Measurements from ENCODE around the gene ADD1. TPM values are rescaled to one million over a fixed set of nuclear protein-coding genes. Genes with fewer than 3 reads are reported as not detected.

Gene ADD1
- total and polyA plus RNA-seq, 12 donors: 163 to 448 (median 214) TPM

DNA sequence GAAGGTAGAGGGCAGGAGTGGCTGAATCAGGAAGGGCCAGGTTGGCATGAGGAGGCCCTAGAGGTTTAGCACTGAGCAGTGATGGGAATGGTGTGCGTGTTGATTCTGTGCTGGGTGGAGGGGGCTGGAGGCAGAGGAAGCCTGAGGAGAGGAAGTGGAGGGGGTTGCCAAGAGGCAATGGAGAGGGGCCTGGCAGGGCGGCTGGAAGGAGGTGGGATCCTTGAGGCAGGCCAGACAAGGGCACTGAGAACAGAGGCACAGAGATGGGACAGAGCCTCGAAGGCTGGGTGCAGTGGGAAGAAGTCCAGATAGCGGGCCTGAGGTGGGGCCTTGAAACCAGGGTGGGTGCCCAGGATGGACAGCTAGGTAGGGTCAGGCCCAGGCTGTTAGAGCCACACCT, 26.5 kb upstream of the ADD1 start:
- no peaks in the 10 kb centered on the region for H3K27me3 ChIP-seq
- DNase-seq (peak in 1 of 2 donors; percentile 14), ATAC-seq (peak in 1 of 8 donors; percentile 2)
- H3K36me3 ChIP-seq: peaks cover 0 to 63% (median 5%) of the 10 kb centered on the region in 9 donors
- H3K27ac ChIP-seq: peak overlapping the region in 2 of 10 donors; percentile 10 to 18
- 61 to 87% methylated on average over 4 of the region's 4 CpGs for WGBS, 2 donors
- TF ChIP-seq, protein P1, sequence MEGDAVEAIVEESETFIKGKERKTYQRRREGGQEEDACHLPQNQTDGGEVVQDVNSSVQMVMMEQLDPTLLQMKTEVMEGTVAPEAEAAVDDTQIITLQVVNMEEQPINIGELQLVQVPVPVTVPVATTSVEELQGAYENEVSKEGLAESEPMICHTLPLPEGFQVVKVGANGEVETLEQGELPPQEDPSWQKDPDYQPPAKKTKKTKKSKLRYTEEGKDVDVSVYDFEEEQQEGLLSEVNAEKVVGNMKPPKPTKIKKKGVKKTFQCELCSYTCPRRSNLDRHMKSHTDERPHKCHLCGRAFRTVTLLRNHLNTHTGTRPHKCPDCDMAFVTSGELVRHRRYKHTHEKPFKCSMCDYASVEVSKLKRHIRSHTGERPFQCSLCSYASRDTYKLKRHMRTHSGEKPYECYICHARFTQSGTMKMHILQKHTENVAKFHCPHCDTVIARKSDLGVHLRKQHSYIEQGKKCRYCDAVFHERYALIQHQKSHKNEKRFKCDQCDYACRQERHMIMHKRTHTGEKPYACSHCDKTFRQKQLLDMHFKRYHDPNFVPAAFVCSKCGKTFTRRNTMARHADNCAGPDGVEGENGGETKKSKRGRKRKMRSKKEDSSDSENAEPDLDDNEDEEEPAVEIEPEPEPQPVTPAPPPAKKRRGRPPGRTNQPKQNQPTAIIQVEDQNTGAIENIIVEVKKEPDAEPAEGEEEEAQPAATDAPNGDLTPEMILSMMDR (IDR thresholded peaks at IDR 0.05): no peak
- H3K4me3 ChIP-seq: peak overlapping the region in 2 of 10 donors; percentile 52 to 62
- peaks cover 0 to 14% (median 0%) of the 10 kb centered on the region in 11 donors for H3K9me3 ChIP-seq
- peaks cover 5 to 70% (median 33%) of the 10 kb centered on the region in 9 donors for H3K4me1 ChIP-seq
- intact Hi-C loops (cut with DNase I): loop anchor here in 2 of 10 donors (10.0 kb wide), 1 partner anchor 52 kb away; no protein-coding TSS in a partner anchor

- DNase-seq: peak in 1 of 2 donors; percentile 28
Measured at GRCh38 chr4:2817701-2818350, 25.8 kb upstream of the ADD1 start.

GRCh38 chr4:2818351-2818939, 25.2 kb upstream of the ADD1 start:
- Histone ChIP-seq H3K9me3 (peaks cover 0 to 14% (median 0%) of the 10 kb centered on the region in 11 donors), H3K27ac (peak overlapping the region in 7 of 10 donors; percentile 40 to 71 (median 64)), H3K36me3 (peaks cover 0 to 73% (median 5%) of the 10 kb centered on the region in 9 donors), H3K27me3 (no peaks in the 10 kb centered on the region), H3K4me3 (peak overlapping the region in 9 of 10 donors; percentile 40 to 63 (median 58)), H3K4me1 (peaks cover 5 to 60% (median 23%) of the 10 kb centered on the region in 9 donors)
- intact Hi-C loops (cut with DNase I): loop anchor here in 2 of 10 donors (10.0 kb wide), 1 partner anchor 54 kb away; no protein-coding TSS in a partner anchor
- peak in 1 of 2 donors; percentile 31 for DNase-seq
- ATAC-seq: peak in 3 of 8 donors; percentile 3 to 19 (median 4)
- WGBS, 2 donors: 3 to 10% methylated on average over 29 to 54 of the region's 54 CpGs
- TF ChIP-seq, protein P1 (IDR thresholded peaks at IDR 0.05): no peak

More at GRCh38 chr4:2817701-2818350, 25.8 kb upstream of the ADD1 start:
- peak in 6 of 8 donors; percentile 25 to 53 (median 41) for ATAC-seq
- 11% methylated on average over 32 to 65 of the region's 65 CpGs for WGBS, 2 donors
- intact Hi-C loops (cut with DNase I): loop anchor here in 2 of 10 donors (10.0 kb wide), 1 partner anchor 53 kb away; no protein-coding TSS in a partner anchor
- Histone ChIP-seq H3K9me3 (peaks cover 0 to 14% (median 0%) of the 10 kb centered on the region in 11 donors), H3K27me3 (no peaks in the 10 kb centered on the region), H3K36me3 (peaks cover 0 to 70% (median 5%) of the 10 kb centered on the region in 9 donors), H3K4me1 (peaks cover 5 to 63% (median 27%) of the 10 kb centered on the region in 9 donors), H3K4me3 (peak overlapping the region in 9 of 10 donors; percentile 40 to 63 (median 58)), H3K27ac (peak overlapping the region in 4 of 10 donors; percentile 10 to 71 (median 70))
- TF ChIP-seq, protein P1 (IDR thresholded peaks at IDR 0.05): no peak

Measured in heart right ventricle (tissue), 16 donors.